ENCODE results near the gene KANSL1. TPM values are rescaled to one million over a fixed set of nuclear protein-coding genes. Genes with fewer than 3 reads are reported as not detected.
"Not testable (repeated sequence)": the region's sequence is repeated elsewhere in the genome, so short reads cannot be mapped to it uniquely, and the experiment has no call there.

Gene KANSL1, protein sequence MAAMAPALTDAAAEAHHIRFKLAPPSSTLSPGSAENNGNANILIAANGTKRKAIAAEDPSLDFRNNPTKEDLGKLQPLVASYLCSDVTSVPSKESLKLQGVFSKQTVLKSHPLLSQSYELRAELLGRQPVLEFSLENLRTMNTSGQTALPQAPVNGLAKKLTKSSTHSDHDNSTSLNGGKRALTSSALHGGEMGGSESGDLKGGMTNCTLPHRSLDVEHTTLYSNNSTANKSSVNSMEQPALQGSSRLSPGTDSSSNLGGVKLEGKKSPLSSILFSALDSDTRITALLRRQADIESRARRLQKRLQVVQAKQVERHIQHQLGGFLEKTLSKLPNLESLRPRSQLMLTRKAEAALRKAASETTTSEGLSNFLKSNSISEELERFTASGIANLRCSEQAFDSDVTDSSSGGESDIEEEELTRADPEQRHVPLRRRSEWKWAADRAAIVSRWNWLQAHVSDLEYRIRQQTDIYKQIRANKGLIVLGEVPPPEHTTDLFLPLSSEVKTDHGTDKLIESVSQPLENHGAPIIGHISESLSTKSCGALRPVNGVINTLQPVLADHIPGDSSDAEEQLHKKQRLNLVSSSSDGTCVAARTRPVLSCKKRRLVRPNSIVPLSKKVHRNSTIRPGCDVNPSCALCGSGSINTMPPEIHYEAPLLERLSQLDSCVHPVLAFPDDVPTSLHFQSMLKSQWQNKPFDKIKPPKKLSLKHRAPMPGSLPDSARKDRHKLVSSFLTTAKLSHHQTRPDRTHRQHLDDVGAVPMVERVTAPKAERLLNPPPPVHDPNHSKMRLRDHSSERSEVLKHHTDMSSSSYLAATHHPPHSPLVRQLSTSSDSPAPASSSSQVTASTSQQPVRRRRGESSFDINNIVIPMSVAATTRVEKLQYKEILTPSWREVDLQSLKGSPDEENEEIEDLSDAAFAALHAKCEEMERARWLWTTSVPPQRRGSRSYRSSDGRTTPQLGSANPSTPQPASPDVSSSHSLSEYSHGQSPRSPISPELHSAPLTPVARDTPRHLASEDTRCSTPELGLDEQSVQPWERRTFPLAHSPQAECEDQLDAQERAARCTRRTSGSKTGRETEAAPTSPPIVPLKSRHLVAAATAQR (N-terminal part only)
- 100 to 1,000 TPM in 2 of 3 donors, 10 to 100 TPM in 1; 59.5 to 142 (median 111) TPM for total RNA-seq

DNA sequence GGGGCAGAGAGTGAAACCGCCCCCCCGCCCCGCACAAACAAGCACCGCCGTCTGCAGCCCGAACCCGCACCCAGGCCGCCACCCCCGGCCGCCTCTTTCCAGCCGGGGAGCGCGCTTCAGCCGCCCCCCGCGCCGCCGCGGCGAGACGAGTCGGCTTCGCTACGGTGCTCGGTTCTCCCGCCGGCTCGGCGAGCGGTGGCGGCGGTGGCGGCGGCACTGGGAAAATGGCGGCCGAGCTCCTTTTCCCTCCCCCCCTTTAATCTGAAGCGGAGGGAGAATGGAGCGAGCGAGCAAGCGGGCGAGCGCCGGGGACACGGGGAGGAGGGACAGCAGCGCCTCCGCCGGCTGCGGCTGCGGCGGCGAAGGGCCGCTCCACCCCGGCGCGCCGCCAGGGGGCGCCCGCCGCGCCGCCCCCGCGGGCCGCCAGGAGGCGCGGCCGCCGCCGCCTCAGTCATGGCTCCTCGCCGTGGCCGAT is at the start of gene KANSL1:
Gene KANSL1, minus strand, starts transcription at position 279 of the 475 bp plus-strand sequence. CDS start 21,286 bp downstream, outside the sequence.
- H3K4me1 ChIP-seq, result peaks cover 0 to 9% of the 10 kb centered on the region in 2 donors
- TF ChIP-seq POLR2A (IDR thresholded peaks at IDR 0.05) (no peak), POLR2AphosphoS5 (IDR thresholded peaks at IDR 0.05) (peak in 2 of 3 donors; percentile 21 to 69)
- TF ChIP-seq, protein P1, sequence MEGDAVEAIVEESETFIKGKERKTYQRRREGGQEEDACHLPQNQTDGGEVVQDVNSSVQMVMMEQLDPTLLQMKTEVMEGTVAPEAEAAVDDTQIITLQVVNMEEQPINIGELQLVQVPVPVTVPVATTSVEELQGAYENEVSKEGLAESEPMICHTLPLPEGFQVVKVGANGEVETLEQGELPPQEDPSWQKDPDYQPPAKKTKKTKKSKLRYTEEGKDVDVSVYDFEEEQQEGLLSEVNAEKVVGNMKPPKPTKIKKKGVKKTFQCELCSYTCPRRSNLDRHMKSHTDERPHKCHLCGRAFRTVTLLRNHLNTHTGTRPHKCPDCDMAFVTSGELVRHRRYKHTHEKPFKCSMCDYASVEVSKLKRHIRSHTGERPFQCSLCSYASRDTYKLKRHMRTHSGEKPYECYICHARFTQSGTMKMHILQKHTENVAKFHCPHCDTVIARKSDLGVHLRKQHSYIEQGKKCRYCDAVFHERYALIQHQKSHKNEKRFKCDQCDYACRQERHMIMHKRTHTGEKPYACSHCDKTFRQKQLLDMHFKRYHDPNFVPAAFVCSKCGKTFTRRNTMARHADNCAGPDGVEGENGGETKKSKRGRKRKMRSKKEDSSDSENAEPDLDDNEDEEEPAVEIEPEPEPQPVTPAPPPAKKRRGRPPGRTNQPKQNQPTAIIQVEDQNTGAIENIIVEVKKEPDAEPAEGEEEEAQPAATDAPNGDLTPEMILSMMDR (IDR thresholded peaks at IDR 0.05), result peak in 1 of 3 donors; percentile 84
- H3K4me3 ChIP-seq, result peak within 1 kb of the TSS; percentile 97 to 100 (median 98)
- peak within 1 kb of the TSS; percentile 100 for H3K27ac ChIP-seq
- no peaks in the 10 kb centered on the region for H3K27me3 ChIP-seq
- intact Hi-C loops (cut with DNase I; ENCODE audit: low total_unique reads), result no loop called here
- no peaks in the 10 kb centered on the region for H3K36me3 ChIP-seq
- peak; percentile 80 to 85 for DNase-seq (ENCODE audit: low spot score in 2 of 2)
- no peaks in the 10 kb centered on the region for H3K9me3 ChIP-seq

DNA sequence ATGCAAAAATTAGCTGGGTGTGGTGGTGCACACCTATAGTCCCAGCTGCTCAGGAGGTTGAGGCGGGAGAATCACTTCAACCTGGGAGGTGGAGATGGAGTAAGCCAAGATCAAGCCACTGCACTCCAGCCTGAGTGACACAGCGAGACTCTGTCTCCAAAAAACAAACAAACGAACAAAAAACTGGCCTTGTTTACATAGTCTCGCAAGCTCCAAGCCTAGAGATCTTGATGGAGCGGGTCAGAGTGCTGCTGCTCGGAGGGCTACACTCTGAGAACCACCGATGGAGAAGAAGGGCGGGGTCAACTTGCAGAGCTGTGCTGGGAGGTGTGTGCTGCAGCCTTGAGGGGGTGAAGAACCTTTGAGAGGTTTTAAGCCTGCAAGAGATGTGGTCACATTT is 38.1 kb upstream of the KANSL1 start:
- DNase-seq (ENCODE audit: low spot score in 2 of 2); H3K4me1 ChIP-seq; H3K27me3 ChIP-seq; H3K36me3 ChIP-seq; intact Hi-C loops (cut with DNase I; ENCODE audit: low total_unique reads); H3K27ac ChIP-seq; H3K4me3 ChIP-seq; H3K9me3 ChIP-seq: not testable (repeated sequence)

DNA sequence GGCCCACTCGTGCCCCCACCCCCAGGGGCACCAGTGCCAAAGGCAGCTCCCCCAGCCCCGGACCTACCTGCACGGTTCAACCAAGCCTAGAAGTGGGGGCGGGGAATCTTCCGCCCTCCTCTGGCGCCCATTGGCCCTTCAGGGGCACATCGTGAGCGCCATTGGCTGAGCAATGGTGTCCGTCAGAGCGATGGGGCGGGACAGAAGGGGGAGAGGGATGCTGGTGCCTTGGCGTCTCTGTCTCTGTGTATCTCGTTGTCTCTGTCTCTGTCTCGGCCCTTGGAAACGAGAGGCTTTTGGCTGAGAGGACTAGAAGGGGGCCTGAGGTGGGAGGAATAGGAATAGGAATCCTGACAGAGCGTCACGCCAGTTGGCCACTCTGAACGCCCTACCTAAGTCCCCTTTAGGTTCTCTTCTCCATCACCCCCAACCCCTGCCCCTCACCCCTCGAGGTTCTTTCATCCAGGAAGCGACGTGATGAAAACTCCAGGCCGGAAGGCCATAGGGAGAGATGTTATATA is 32.1 kb upstream of the KANSL1 start:
- H3K4me1 ChIP-seq; H3K9me3 ChIP-seq; H3K36me3 ChIP-seq; intact Hi-C loops (cut with DNase I; ENCODE audit: low total_unique reads); H3K27me3 ChIP-seq: not testable (repeated sequence)
- H3K27ac ChIP-seq, result peak overlapping the region; percentile 68 to 84
- H3K4me3 ChIP-seq, result peak overlapping the region; percentile 53 to 92 (median 71)
- DNase-seq (ENCODE audit: low spot score in 2 of 2), result peak; percentile 84 to 90

DNA sequence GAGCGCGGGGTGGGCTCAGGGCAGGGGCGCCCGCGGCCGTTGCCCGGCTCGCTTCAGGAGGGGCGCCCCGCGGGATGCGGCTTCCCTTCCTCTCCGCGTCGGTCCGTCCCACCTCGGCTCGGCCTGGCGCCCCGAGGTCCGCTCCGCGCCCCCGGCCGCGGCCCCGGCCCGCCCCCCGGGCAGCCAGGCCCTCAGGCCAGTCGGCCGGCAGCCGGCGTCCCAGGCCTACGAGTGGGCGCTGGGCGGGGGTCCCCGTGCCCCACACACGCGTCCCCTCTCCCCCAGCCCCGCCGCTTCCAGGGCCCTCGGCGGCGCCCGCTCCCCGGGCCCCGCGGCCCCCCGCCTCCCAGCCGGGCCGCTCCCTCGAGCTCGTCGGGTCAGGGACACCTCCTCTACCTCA is 31.6 kb upstream of the KANSL1 start:
- H3K27me3 ChIP-seq; H3K9me3 ChIP-seq; H3K36me3 ChIP-seq; H3K4me1 ChIP-seq; intact Hi-C loops (cut with DNase I; ENCODE audit: low total_unique reads); DNase-seq (ENCODE audit: low spot score in 2 of 2): not testable (repeated sequence)
- peak overlapping the region; percentile 68 to 84 for H3K27ac ChIP-seq
- H3K4me3 ChIP-seq, result peak overlapping the region; percentile 53 to 92 (median 71)

DNA sequence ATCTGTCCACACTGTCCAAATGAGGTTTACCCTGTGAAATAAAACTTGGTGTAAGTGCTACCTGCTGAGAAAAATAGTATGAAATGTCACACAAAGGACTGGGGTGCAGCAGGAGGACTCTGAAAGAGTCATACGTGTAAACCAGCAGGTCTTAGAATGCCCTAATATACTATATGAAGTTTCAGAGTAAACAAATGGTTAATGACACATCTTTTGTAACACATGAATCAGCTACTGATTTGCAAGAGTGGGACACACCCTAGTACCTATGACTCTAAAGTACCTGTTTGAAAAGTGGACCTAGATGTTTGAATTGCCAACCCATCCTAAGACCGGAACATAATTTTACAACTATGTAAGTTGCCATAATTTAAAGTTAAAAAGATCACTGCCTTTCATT is 29.8 kb upstream of the KANSL1 start:
- H3K27ac ChIP-seq; DNase-seq (ENCODE audit: low spot score in 2 of 2); H3K36me3 ChIP-seq; H3K4me1 ChIP-seq; H3K4me3 ChIP-seq; H3K9me3 ChIP-seq; H3K27me3 ChIP-seq; intact Hi-C loops (cut with DNase I; ENCODE audit: low total_unique reads): not testable (repeated sequence)

DNA sequence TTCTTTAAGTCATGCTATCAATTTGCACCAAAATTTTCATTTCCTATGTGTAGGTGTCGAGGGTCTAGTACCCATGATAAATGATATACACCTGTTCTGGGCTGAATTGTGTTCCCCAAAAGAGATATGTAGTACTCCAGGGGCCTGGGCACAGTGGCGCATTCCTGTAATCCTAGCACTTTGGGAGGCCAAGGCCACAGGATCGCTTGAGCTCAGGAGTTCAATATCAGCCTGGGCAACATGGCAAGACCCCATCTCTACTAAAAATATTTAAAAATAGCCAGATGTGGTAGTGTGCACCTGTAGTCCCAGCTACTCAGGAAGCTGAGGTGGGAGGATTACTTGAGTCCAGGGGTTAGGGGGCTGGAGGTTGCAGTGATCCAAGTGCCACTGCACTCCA is 23.5 kb upstream of the KANSL1 start:
- no peaks in the 10 kb centered on the region for H3K4me1 ChIP-seq
- H3K27ac ChIP-seq, result no peak overlapping the region
- no peaks in the 10 kb centered on the region for H3K27me3 ChIP-seq
- intact Hi-C loops (cut with DNase I; ENCODE audit: low total_unique reads), result no loop called here
- TF ChIP-seq POLR2A (IDR thresholded peaks at IDR 0.05), result no peak
- no peak for TF ChIP-seq POLR2AphosphoS5 (IDR thresholded peaks at IDR 0.05)
- TF ChIP-seq, protein P1 (IDR thresholded peaks at IDR 0.05), result no peak
- no peaks in the 10 kb centered on the region for H3K36me3 ChIP-seq
- no peak overlapping the region for H3K4me3 ChIP-seq
- no peaks in the 10 kb centered on the region for H3K9me3 ChIP-seq
- DNase-seq (ENCODE audit: low spot score in 2 of 2), result no peak
